Mesenteric fat pad (tissue), 1 donor: ENCODE results near the gene UBE2L3. TPM values are rescaled to one million over a fixed set of nuclear protein-coding genes. Genes with fewer than 3 reads are reported as not detected.

Source experiments
- DNase-seq: peaks from one replicate; pipeline ENCODE4 v3.0.0-alpha.2; 2020; ENCODE audit warnings: low spot score
- microRNA-seq: library from miRNA; unstranded; fragments of <30 nt; microRNA quantifications from one replicate; pipeline ENCODE4 v1.2.0, GENCODE V29; 2020; ENCODE audit warnings: borderline number of aligned reads
- total RNA-seq: library from RNA; stranded (reverse); fragmentation: NEBNext Ultra II Directional; extraction: Animal tissue kit (Norgen Biotek cat#: 25700); gene quantifications from one replicate; pipeline ENCODE4 v1.2.1, GENCODE V29; 2021
- donor health status: DM: yes; HTN: yes; CAD: no.

Gene UBE2L3
- total RNA-seq, 1 donor from 2014 or later = 48.2 TPM

DNA sequence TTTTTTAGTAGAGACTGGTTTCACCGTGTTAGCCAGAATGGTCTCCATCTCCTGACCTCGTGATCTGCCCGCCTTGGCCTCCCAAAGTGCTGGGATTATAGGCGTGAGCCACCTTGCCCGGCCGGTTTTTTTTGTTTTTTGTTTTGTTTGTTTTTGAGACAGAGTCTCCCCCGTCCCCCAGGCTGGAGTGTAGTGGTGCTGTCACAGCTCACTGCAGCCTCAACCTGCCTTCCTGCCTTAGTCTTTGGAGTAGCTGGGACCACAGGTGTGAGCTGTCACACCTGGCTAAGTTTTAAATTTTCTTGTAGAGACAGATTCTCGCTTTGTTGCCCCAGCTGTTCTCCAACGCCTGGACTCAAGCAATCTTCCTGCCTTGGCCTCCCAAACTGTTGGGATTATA lies 101.5 kb downstream of the UBE2L3 start:
- DNase-seq = no peak

DNA sequence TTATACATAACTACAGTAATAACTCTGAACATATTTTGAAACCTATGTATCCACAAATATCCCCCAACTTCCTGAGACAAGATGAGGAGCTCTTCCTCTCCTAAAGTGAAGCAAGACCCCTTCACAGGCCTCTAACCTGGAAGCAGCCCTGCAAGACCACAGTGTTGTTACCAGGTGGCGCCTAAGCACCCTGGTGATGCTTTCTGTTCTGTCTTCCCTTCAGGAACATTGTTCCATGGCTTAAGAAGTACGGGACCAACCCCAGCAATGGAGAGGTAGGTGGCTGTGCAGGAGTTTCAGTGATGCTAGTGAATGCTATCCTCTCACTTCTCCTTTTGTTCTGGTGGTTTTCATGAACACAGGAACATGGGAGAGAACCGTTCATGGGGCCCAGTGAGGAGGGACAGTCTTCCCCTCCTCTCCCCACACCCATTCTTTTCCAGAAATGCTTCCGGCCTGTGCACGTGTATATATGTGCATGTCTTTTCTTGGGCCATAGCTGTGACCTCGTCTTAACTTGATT lies 104.7 kb downstream of the UBE2L3 start:
- DNase-seq = no peak

Small RNA genes within 50 kb of the gene (microRNA-seq; reads per million reads assigned to microRNA genes)
- gene MIR130B (203 reads per million, percentile 58 among the genes with 10 or more reads in this experiment), gene MIR301B (not detected)

Other genes starting within 250 kb of the UBE2L3 start
- 0.06 TPM for gene RIMBP3B, start 184.0 kb upstream of the UBE2L3 start, total RNA-seq
- 5.5 TPM for gene HIC2, start 150.3 kb upstream of the UBE2L3 start, total RNA-seq
- 0.16 TPM for gene TMEM191C, start 100.3 kb upstream of the UBE2L3 start, total RNA-seq
- gene RIMBP3C, start 16.3 kb upstream of the UBE2L3 start, total RNA-seq = 0.26 TPM
- gene YDJC, start 62.3 kb downstream of the UBE2L3 start, total RNA-seq = 6.0 TPM
- 0.39 TPM for gene CCDC116, start 65.0 kb downstream of the UBE2L3 start, total RNA-seq
- gene SDF2L1, start 74.6 kb downstream of the UBE2L3 start, total RNA-seq = 31.6 TPM
- gene PPIL2, start 98.3 kb downstream of the UBE2L3 start, total RNA-seq = 23.6 TPM
- 2.2 TPM for gene YPEL1, start 168.1 kb downstream of the UBE2L3 start, total RNA-seq